ENCODE measurements around the gene INTS11. TPM values are rescaled to one million over a fixed set of nuclear protein-coding genes. Genes with fewer than 3 reads are reported as not detected.

Gene INTS11
- polyA plus RNA-seq, 3 donors = 46.2 to 154 (median 49.6) TPM

- DNase-seq = no peak
Observed at GRCh38 chr1:1295154-1295923, 29.1 kb downstream of the INTS11 start.

More at GRCh38 chr1:1295154-1295923, 29.1 kb downstream of the INTS11 start:
- Histone ChIP-seq H4K20me1 (ENCODE audit: insufficient read depth, low read length) (no peaks in the 10 kb centered on the region), H3K9me3 (replicated peaks in 1 of 2; ENCODE audit: control insufficient read depth in 1 of 2, insufficient read depth in 1 of 2, low read length in 2 of 2) (no peaks in the 10 kb centered on the region), H3K4me3 (replicated peaks in 1 of 3; ENCODE audit: low read depth in 2 of 3, low read length in 3 of 3) (no peak overlapping the region), H3K36me3 (replicated peaks in 1 of 2; ENCODE audit: control insufficient read depth in 1 of 2, insufficient read depth in 2 of 2, low read length in 2 of 2) (peaks cover 25 to 39% of the 10 kb centered on the region in 2 donors), H3K79me2 (ENCODE audit: insufficient read depth, low read length) (no peaks in the 10 kb centered on the region), H3K27ac (ENCODE audit: low read depth in 1 of 2, low read length in 2 of 2) (no peak overlapping the region), H3K4me1 (ENCODE audit: control insufficient read depth in 1 of 2, insufficient read depth in 2 of 2, low read length in 2 of 2) (no peaks in the 10 kb centered on the region), H3K4me2 (replicated peaks; ENCODE audit: extremely low read depth, low read length, poor library complexity, severe bottlenecking) (no peak overlapping the region), H2AFZ (ENCODE audit: insufficient read depth, low read depth, low read length, poor library complexity, severe bottlenecking) (no peak overlapping the region), H3K27me3 (ENCODE audit: control insufficient read depth in 2 of 2, insufficient read depth in 2 of 2, low read length in 2 of 2) (no peaks in the 10 kb centered on the region), H3K9ac (ENCODE audit: insufficient read depth, low read length, poor library complexity, severe bottlenecking) (no peak overlapping the region)
- Mint-ChIP-seq H3K27ac (no peak overlapping the region), H3K4me1 (no peaks in the 10 kb centered on the region), H3K9me3 (peaks cover 0 to 2% (median 0%) of the 10 kb centered on the region in 7 donors), H3K27me3 (ENCODE audit: low read depth in 3 of 3) (no peaks in the 10 kb centered on the region), H3K4me3 (no peak overlapping the region), H3K36me3 (peaks cover 2 to 26% of the 10 kb centered on the region in 2 donors)
- 98% methylated on average over 29 of the region's 35 CpGs for WGBS (ENCODE audit: insufficient coverage)
- TF ChIP-seq CTCF (IDR thresholded peaks at IDR 0.05) = no peak
- intact Hi-C loops (cut with micrococcal nuclease) = no loop called here
